Body of pancreas (tissue), 4 donors: ENCODE results near the gene GPR137.

ENCODE experiments used
- CTCF ChIP-seq, 7 experiments: fragments of 450-650 bp in 4 of 7; fragments of 200-600 bp in 3 of 7; sonication (generic) in 3 of 7; IDR thresholded peaks; one replicate each; pipeline ENCODE4 v1.5.1; 2016 to 2019; ENCODE audit warnings: antibody characterized with exemption in 7 of 7
- POLR2A ChIP-seq, 3 donors: fragments of 450-650 bp; IDR thresholded peaks; one replicate each; pipeline ENCODE4 v1.6.1; 2016; ENCODE audit warnings: antibody characterized with exemption in 3 of 3, mild to moderate bottlenecking in 2 of 3

DNA sequence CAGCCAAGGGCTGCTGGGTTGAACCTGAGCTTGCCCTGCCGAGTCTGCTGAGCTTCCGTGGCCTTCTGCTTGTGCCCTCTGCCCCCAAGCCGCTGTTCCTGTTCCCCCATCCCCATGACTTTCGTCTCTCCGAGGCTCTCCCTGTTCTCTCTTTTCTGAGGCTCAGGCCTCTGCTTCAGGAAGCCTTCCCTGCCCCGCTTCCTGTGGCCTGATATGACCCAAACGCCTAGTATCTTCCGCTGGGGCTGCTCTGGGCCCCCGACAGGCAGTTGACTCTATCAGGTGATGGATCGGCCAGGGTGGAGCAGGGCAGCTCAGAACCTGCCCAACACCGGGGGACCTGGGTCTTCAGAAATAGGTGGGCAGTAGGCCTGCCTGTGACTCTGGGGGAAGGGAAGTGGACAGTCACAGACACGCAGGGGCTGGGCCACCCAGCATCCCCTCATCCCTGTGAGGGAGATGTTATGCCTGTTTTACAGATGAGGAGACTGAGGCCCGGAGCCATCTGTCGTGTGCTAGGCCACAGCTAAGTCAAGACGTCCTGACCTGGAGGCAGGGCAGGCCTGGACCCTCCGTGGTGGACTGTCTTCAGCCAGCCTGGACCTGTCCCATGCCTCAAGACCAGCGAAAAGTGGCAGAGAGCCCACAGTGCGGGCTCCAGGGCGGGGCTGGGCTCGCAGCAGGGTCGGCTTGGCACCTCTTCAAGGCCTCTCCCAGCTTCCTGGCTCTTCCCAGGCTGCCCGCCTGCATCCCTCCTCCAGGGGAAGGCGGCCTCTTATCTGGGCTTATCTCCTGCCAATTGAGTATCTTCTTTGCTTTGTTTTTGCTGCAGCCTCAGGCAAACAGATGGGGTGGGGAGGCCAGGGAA lies 17.4 kb upstream of the GPR137 start:
- TF ChIP-seq POLR2A (IDR thresholded peaks at IDR 0.05) = no peak
- no peak for TF ChIP-seq CTCF (IDR thresholded peaks at IDR 0.05)
